ENCODE data around the gene LRCOL1.

- TF ChIP-seq CTCF (conservative IDR thresholded peaks at IDR 0.05; ENCODE audit: low read length) (no peak), EZH2phosphoT487 (IDR thresholded peaks at IDR 0.05; ENCODE audit: borderline replicate concordance) (no peak)
Observed at GRCh38 chr12:132570635-132571034, 39.7 kb downstream of the LRCOL1 start.
